Measurements from ENCODE around the gene TAF11L4.
A peak's percentile ranks its signal among the peaks of the same experiment; 100 is the strongest.
"Not testable (repeated sequence)": the region's sequence is repeated elsewhere in the genome, so short reads cannot be mapped to it uniquely, and the experiment has no call there.

The TAF11L4 gene

GRCh38 chr5:17521501-17521900, at the start of gene TAF11L4:
TSS of gene TAF11L4 (plus strand) at chr5:17521801.
- not testable (repeated sequence) for ATAC-seq

GRCh38 chr5:17475064-17475463, 46.5 kb upstream of the TAF11L4 start:
- ATAC-seq = not testable (repeated sequence)

GRCh38 chr5:17477043-17477442, 44.6 kb upstream of the TAF11L4 start:
- TF ChIP-seq BACH2 (CRISPR knock-in tag; IDR thresholded peaks at IDR 0.05; ENCODE audit: borderline replicate concordance) = no peak
- no peak for TF ChIP-seq ESRRG (CRISPR knock-in tag; IDR thresholded peaks at IDR 0.05)
- no peak for TF ChIP-seq TCF4 (CRISPR knock-in tag; IDR thresholded peaks at IDR 0.05; ENCODE audit: borderline replicate concordance)
- no peak for TF ChIP-seq CREB5 (CRISPR knock-in tag; IDR thresholded peaks at IDR 0.05; ENCODE audit: low read depth)
- no peak for TF ChIP-seq ZC3H10 (CRISPR knock-in tag; IDR thresholded peaks at IDR 0.05)
- TF ChIP-seq OSR1 (CRISPR knock-in tag; IDR thresholded peaks at IDR 0.05) = no peak
- no peak for TF ChIP-seq ZNF8 (CRISPR knock-in tag; IDR thresholded peaks at IDR 0.05)
- TF ChIP-seq TSHZ2 (CRISPR knock-in tag; IDR thresholded peaks at IDR 0.05) = no peak
- no peak for TF ChIP-seq ZNF565 (CRISPR knock-in tag; conservative IDR thresholded peaks at IDR 0.05; ENCODE audit: low read depth)
- no peak for TF ChIP-seq ZFP3 (CRISPR knock-in tag; IDR thresholded peaks at IDR 0.05)
- no peak for TF ChIP-seq CSDC2 (CRISPR knock-in tag; IDR thresholded peaks at IDR 0.05)
- no peak for TF ChIP-seq PATZ1 (CRISPR knock-in tag; IDR thresholded peaks at IDR 0.05; ENCODE audit: borderline replicate concordance)
- TF ChIP-seq RARB (CRISPR knock-in tag; IDR thresholded peaks at IDR 0.05) = no peak
- no peak for ATAC-seq

GRCh38 chr5:17477573-17478265, 43.9 kb upstream of the TAF11L4 start:
- peak; percentile 43; the same call in 1 of the 3 replicates for ATAC-seq

GRCh38 chr5:17481378-17481777, 40.2 kb upstream of the TAF11L4 start:
- ATAC-seq = no peak
- no peak for TF ChIP-seq CSDC2 (CRISPR knock-in tag; IDR thresholded peaks at IDR 0.05)
- no peak for TF ChIP-seq SNAI2 (CRISPR knock-in tag; IDR thresholded peaks at IDR 0.05)
- TF ChIP-seq ZNF565 (CRISPR knock-in tag; conservative IDR thresholded peaks at IDR 0.05; ENCODE audit: low read depth) = no peak
- TF ChIP-seq OSR1 (CRISPR knock-in tag; IDR thresholded peaks at IDR 0.05) = no peak
- TF ChIP-seq ZC3H10 (CRISPR knock-in tag; IDR thresholded peaks at IDR 0.05) = no peak
- TF ChIP-seq TCF4 (CRISPR knock-in tag; IDR thresholded peaks at IDR 0.05; ENCODE audit: borderline replicate concordance) = no peak
- TF ChIP-seq POU6F1 (CRISPR knock-in tag; IDR thresholded peaks at IDR 0.05; ENCODE audit: borderline replicate concordance, low read depth) = no peak
- no peak for TF ChIP-seq CSRNP3 (CRISPR knock-in tag; IDR thresholded peaks at IDR 0.05)
- no peak for TF ChIP-seq RARB (CRISPR knock-in tag; IDR thresholded peaks at IDR 0.05)
- TF ChIP-seq CREB5 (CRISPR knock-in tag; IDR thresholded peaks at IDR 0.05; ENCODE audit: low read depth) = no peak
- no peak for TF ChIP-seq PATZ1 (CRISPR knock-in tag; IDR thresholded peaks at IDR 0.05; ENCODE audit: borderline replicate concordance)
- no peak for TF ChIP-seq PPARA (CRISPR knock-in tag; IDR thresholded peaks at IDR 0.05; ENCODE audit: borderline replicate concordance)

More at GRCh38 chr5:17477573-17478265, 43.9 kb upstream of the TAF11L4 start:
- TF ChIP-seq ESRRG (CRISPR knock-in tag; IDR thresholded peaks at IDR 0.05) (no peak), PPARA (CRISPR knock-in tag; IDR thresholded peaks at IDR 0.05; ENCODE audit: borderline replicate concordance) (no peak)
